ENCODE measurements around the gene CHST1.

The CHST1 gene

DNA sequence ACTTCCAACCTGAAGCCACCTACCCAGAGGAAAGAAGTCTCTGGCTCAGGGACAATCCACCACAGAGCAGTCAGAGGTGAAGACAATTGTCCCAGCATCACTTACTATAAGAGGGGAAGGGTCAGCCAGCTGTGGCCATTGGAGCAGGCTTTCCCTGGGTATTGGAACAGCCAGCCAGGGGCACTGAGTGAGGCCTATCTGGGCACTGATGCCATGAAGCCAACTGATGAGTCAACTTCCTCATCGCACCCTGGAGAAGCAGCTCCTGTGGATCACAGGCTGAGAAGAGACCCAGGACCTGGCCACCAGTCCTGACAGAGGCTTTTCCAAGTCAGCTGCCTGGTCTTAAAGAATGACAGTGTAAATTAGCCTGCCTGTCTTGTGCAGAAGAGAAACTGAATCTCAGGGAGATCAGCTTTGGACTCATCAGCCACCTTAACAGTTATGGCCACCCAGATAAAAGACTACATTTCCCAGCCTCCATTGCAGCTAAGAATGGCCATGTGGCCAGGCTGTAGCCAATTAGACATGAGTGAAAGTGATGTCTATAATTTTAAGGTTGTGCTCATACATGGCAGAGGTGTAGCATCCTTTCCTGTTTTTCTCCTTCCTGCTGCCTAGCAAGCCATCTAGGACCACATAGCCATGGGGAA lies 19.0 kb downstream of the CHST1 start:
- DNase-seq (ENCODE audit: low read depth, low spot score) = no peak

GRCh38 chr11:45644981-45645889 lies 20.2 kb downstream of the CHST1 start:
- no peak for DNase-seq (ENCODE audit: low read depth, low spot score)

DNA sequence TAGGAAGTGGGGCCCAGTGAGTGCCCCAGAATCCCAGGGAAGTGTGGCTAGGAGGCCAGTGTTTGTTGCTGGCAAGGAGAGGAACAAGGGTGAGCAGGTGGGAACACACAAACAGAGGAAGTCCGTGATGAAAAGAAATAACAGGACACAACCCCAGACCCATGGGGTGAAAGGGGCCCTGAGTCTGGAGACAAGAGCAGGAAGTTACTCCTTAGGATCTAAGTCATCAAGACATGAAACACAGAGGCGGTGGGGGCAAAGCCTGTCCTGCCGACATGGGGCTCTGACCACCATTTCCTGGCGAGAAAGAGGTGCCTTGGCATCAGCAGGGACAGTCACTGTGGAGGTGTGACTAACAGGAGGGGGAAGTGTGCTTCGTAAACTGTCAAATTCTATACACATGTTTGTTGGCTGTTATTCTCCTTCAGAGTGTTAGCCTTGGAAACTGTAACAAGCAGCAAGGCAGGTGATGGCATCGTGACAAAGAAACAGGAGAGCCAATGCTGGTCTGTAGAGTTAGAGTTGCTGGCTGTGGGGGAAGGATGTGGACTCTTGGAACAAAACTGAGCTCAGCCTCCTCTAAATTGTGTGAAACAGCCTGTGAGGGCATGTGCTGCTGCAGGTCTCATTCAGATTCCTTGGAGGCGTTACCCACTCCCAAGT lies 21.7 kb downstream of the CHST1 start:
- no peak for DNase-seq (ENCODE audit: low read depth, low spot score)

GRCh38 chr11:45641961-45642360 lies 23.5 kb downstream of the CHST1 start:
- DNase-seq (ENCODE audit: low read depth, low spot score) = no peak

GRCh38 chr11:45638051-45638450 lies 27.4 kb downstream of the CHST1 start:
- no peak for DNase-seq (ENCODE audit: low read depth, low spot score)

DNA sequence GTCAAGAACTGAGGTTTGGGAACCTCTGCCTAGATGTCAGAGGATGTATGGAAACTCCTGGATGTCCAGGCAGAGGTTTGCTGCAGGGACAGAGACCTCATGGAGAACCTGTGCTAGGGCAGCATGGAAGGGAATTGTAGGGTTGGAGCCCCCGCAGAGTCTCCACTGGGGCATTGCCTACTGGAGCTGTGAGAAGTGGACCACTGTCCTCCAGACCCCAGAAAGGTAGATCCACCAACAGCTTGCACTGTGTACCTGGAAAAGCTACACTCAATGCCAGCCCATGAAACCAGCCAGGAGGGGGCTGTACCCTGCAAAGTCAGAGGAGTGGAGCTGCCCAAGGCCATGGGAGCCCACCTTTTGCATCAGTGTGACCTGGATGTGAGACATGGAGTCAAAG lies 29.5 kb downstream of the CHST1 start:
- no peak for DNase-seq (ENCODE audit: low read depth, low spot score)

DNA sequence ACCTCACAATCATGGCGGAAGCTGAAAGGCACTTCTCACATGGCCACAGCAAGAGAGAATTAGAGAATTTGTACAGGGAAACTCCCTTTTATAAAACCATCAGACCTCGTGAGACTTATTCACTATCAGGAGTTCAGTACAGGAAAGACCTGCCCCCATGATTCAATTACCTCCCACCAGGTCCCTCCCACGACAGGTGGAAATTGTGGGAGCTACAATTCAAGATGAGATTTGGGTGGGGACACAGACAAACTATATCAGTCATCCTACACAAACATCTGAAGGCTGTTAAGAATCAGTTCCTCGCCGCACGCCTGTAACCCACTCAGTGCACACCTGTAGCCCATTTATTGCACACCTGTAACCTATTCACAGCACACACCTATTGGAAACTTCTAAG lies 39.8 kb downstream of the CHST1 start:
- DNase-seq (ENCODE audit: low read depth, low spot score) = no peak

- DNase-seq (ENCODE audit: low read depth, low spot score) = no peak
Observed at GRCh38 chr11:45624095-45624494, 41.3 kb downstream of the CHST1 start.

DNA sequence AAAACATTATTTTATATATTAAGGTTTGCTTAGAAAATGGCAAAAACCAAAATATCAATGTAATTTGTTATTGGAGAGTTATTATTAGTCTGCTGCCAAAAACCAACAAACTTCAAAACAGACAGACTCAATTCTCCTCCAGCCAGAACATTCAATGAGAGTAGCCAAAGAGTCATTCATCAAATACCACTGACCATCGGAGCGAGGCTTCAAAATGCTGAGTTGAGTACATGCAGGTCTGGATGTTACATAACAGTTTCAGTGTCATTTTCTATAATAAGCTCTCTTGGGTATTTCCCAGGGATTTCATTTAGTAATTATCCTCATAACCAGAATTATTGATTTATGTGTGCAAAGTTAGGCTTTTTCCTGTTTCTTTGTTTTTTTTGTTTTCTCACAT lies 42.6 kb downstream of the CHST1 start:
- no peak for DNase-seq (ENCODE audit: low read depth, low spot score)

DNA sequence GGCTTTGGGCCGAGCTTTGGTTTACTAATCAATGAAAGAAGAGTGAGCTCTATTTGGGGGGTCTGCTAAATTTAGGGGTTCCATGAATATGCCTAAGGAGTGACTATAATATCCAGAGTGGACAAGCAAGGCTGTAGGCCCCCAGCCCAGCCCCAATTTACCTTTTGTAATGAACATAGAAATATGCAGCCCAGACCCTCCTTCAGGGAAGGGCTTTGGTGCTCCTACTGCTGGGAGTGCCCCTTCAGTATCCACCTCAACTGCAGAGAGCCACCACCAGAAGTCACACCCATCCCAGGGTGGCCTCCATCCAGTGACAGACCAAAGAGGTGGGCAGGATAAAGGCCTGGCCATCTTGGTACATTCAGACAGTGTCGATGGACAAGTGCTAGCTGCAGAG lies 43.1 kb downstream of the CHST1 start:
- no peak for DNase-seq (ENCODE audit: low read depth, low spot score)

GRCh38 chr11:45621588-45621987 lies 43.8 kb downstream of the CHST1 start:
- no peak for DNase-seq (ENCODE audit: low read depth, low spot score)

- no peak for DNase-seq (ENCODE audit: low read depth, low spot score)
Observed at GRCh38 chr11:45620243-45620642, 45.2 kb downstream of the CHST1 start.

DNA sequence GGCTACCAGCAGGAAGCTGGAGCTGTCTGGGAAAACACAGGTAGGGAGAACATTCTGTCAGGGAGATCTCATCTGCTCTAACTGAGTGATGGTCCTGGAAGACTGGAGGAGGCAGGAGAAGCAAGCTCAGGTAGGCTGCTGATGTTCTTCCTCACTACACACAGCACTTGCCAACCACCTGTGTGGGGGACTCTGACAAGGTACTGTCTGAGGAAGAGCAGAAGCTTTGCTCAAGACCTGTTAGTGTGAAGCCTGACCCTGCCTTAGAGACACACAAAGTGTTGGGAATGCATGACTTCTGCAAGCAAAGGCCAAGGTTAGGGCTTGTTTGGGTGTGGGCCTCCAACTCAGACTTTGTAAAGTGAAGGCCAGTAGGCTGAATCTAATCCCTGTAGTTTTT lies 46.5 kb downstream of the CHST1 start:
- no peak for DNase-seq (ENCODE audit: low read depth, low spot score)

- DNase-seq (ENCODE audit: low read depth, low spot score) = no peak
Observed at GRCh38 chr11:45617871-45618601, 47.4 kb downstream of the CHST1 start.

DNA sequence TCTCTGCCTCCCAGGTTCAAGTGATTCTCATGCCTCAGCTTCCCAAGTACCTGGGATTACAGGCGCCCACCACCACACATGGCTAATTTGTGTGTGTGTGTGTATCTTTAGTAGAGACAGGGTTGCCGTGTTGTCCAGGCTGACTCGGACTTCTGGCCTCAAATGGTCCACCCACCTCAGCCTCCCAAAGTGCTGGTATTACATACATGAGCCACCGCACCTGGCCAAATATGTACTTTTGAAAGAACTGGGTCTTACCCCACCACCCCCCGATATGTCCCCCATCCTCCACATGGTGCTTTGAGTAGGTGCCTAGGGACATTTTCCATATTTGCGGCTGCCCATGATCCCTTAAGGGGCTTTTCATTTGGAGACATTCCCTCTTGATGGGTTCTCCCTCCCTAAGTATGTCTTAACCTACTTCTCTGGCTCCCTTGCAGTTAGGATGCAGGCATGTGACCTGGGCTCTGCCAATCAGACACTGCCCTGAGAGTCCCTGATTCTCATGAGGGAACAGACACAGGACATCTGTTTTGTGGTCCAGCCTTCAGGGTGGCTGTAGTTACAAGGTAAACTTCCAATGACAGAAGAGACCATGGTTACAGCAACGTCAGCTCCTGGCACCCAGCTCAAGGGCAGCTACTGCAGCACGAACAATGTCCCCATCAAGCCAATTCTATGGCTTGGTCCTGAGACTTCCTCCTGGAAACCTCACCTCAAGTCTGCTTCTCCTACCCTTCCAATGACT lies 48.4 kb downstream of the CHST1 start:
- no peak for DNase-seq (ENCODE audit: low read depth, low spot score)

- no peak for DNase-seq (ENCODE audit: low read depth, low spot score)
Observed at GRCh38 chr11:45615182-45615792, 50.1 kb downstream of the CHST1 start.

DNA sequence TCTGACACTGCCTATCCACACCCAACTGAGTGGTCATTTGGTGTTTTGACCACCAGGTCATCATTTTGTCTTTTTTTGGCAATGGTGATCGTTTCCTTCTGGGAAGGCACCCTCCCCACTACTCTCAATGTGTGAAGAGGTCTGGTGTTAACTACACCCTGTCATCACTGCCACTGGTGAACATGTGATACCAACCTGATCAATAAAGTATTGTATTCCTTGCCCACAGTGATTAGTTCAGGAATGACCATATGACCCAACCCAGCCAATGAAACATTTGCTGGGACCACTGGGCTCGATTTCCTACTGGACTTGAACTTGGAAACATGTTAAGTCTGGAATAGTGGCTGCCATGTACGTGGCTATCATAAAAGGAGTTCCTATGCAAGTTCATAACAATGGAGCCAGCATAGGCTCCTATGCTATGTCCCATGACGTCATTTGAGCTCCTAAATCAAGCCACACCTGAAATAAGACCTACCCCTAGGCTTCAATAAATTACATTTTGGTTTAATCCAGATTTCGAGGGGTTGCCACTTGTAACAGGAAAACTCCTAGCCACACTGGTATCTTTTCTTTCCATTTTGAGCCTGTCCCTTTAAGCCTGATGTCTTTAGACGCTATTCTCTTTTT lies 51.1 kb downstream of the CHST1 start:
- DNase-seq (ENCODE audit: low read depth, low spot score) = no peak

DNA sequence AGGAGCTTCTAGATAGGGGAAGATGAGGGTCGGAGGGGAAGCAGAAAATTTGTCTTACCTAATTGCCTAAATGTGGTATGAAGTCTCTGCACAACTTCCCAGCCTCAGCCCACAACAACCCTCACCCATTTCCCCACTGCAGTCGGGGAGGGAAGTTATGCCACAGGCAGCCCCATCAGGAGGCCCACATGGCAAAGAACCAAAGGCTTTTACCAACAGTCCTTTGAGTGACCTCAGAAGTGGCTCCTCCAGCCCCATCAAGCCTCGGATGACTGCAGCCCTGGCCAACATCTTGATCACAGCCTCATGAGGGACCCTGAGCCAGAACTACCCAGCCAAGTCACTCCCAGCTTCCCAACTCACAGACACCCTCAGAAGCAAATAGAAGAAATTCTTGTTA lies 54.8 kb downstream of the CHST1 start:
- DNase-seq (ENCODE audit: low read depth, low spot score) = no peak

- DNase-seq (ENCODE audit: low read depth, low spot score) = no peak
Observed at GRCh38 chr11:45609902-45610301, 55.5 kb downstream of the CHST1 start.

- no peak for DNase-seq (ENCODE audit: low read depth, low spot score)
Observed at GRCh38 chr11:45609337-45609736, 56.1 kb downstream of the CHST1 start.
